Measurements from ENCODE around the gene STRADB.

GRCh38 chr2:201472411-201472810 is 20.9 kb downstream of the STRADB start:
- TF ChIP-seq CTCF (conservative IDR thresholded peaks at IDR 0.05) (no peak), EZH2 (IDR thresholded peaks at IDR 0.05; ENCODE audit: low read depth) (no peak)
